HTERT RPE-1 (cell line): ENCODE results near the gene SETBP1.

Source experiments
- in situ Hi-C: fragments of 300-500 bp; cut with MboI; formaldehyde crosslinking; loops from 4 replicates; pipeline ENCODE4 v1.14.3; 2020; ENCODE audit warnings: low sequenced_read_pairs

Gene SETBP1

GRCh38 chr18:45100321-45101105, 419.8 kb downstream of the SETBP1 start:
- in situ Hi-C loops, result no loop called here

- in situ Hi-C loops, result no loop called here
These were observed 421.4 kb downstream of the SETBP1 start for GRCh38 chr18:45102126-45102525.

GRCh38 chr18:45102863-45103262, 422.2 kb downstream of the SETBP1 start:
- in situ Hi-C loops, result no loop called here

GRCh38 chr18:45103319-45104048, 422.8 kb downstream of the SETBP1 start:
- in situ Hi-C loops, result no loop called here

- in situ Hi-C loops, result no loop called here
These were observed 423.3 kb downstream of the SETBP1 start for GRCh38 chr18:45104049-45104395.

- in situ Hi-C loops, result no loop called here
These were observed 425.7 kb downstream of the SETBP1 start for GRCh38 chr18:45106331-45106774.

- in situ Hi-C loops, result no loop called here
These were observed 426.7 kb downstream of the SETBP1 start for GRCh38 chr18:45107425-45107824.

- in situ Hi-C loops, result no loop called here
These were observed 428.1 kb downstream of the SETBP1 start for GRCh38 chr18:45108754-45109153.

- in situ Hi-C loops, result no loop called here
These were observed 428.6 kb downstream of the SETBP1 start for GRCh38 chr18:45109271-45109670.

- in situ Hi-C loops, result no loop called here
These were observed 429.0 kb downstream of the SETBP1 start for GRCh38 chr18:45109706-45110105.

- in situ Hi-C loops, result no loop called here
These were observed 430.2 kb downstream of the SETBP1 start for GRCh38 chr18:45110577-45111501.

GRCh38 chr18:45111502-45111848, 430.8 kb downstream of the SETBP1 start:
- in situ Hi-C loops, result no loop called here

- in situ Hi-C loops, result no loop called here
These were observed 432.0 kb downstream of the SETBP1 start for GRCh38 chr18:45112682-45113081.

- in situ Hi-C loops, result no loop called here
These were observed 435.4 kb downstream of the SETBP1 start for GRCh38 chr18:45116116-45116515.
